GM12878 (cell line): ENCODE measurements around the gene CEACAM21. TPM values are rescaled to one million over a fixed set of nuclear protein-coding genes. Genes with fewer than 3 reads are reported as not detected.
A peak's percentile ranks its signal among the peaks of the same experiment; 100 is the strongest.

Experiments
- ATAC-seq: fragments of 200-7000 bp; cut with Tn5 transposase; 3 replicates; pipeline ENCODE4 v1.9.1; 2020; ENCODE audit warnings: mild to moderate bottlenecking, moderate library complexity
- BruUV-seq: library from RNA; stranded (reverse); fragments of 400-500 nt; replicated peaks from 2 replicates; lab custom pipeline; 2021; lab: Mats Ljungman, UMichigan
- CTCF ChIA-PET: fragments of 300-600 bp; sonication (Branson Sonifier 250); formaldehyde crosslinking; extraction: SDS; loops from one replicate; lab custom pipeline; 2021; ENCODE audit warnings: inconsistent platforms; lab: Yijun Ruan, JAX
- POLR2A ChIA-PET: fragments of 350-600 bp; formaldehyde crosslinking; extraction: SDS; loops from one replicate; lab custom pipeline; 2021; ENCODE audit warnings: inconsistent platforms; lab: Charles Lee
- RAD21 ChIA-PET: fragments of 300-600 bp; sonication (Branson Sonifier 250); formaldehyde crosslinking; loops from one replicate; lab custom pipeline; 2023; ENCODE audit warnings: antibody characterized with exemption; ENCODE audit not compliant: unreplicated experiment; lab: Charles Lee
- SMC1A ChIA-PET: fragments of 300-600 bp; sonication (Branson Sonifier 250); formaldehyde crosslinking; loops from one replicate; lab custom pipeline; 2023; ENCODE audit not compliant: unreplicated experiment, uncharacterized antibody; lab: Charles Lee
- DNase-seq: peaks from one replicate; pipeline ENCODE4 v3.0.0-alpha.2; 2011; ENCODE audit warnings: low read depth, low spot score
- FAIRE-seq: peaks from 3 replicates; lab custom pipeline; 2011; peaks lifted over from hg19 to GRCh38; lab: Jason Lieb, UNC
- H2AFZ ChIP-seq: 2 replicates; pipeline ENCODE4 v1.6.0; 2011; ENCODE audit warnings: low read depth, low read length, control low read depth; ENCODE audit not compliant: control insufficient read depth
- H3K27ac ChIP-seq: 2 replicates; pipeline ENCODE4 v1.5.1; 2011; ENCODE audit warnings: control low read depth; ENCODE audit not compliant: control insufficient read depth, insufficient read depth
- H3K27me3 ChIP-seq, 2 experiments: replicated peaks in 1 of 2; 2 replicates each; pipeline versions ENCODE4 v1.6.0 to v1.6.1; 2011; ENCODE audit warnings: low read length in 1 of 2; ENCODE audit not compliant: control insufficient read depth in 2 of 2, insufficient read depth in 2 of 2
- H3K36me3 ChIP-seq, 2 experiments: 2 replicates each; pipeline ENCODE4 v1.5.1; 2011; ENCODE audit warnings: low read length in 1 of 2; ENCODE audit not compliant: control insufficient read depth in 2 of 2, insufficient read depth in 2 of 2
- H3K4me1 ChIP-seq: 2 replicates; pipeline ENCODE4 v1.6.1; 2011; ENCODE audit warnings: mild to moderate bottlenecking, low read length, moderate library complexity, mixed read lengths; ENCODE audit not compliant: control insufficient read depth, insufficient read depth
- H3K4me2 ChIP-seq: 2 replicates; pipeline ENCODE4 v1.6.0; 2011; ENCODE audit warnings: control low read depth; ENCODE audit not compliant: control insufficient read depth, insufficient read depth
- H3K4me3 ChIP-seq: fragments of 200-600 bp; sonication (generic); 2 replicates; pipeline ENCODE4 v1.5.1; 2016
- H3K79me2 ChIP-seq: 2 replicates; pipeline ENCODE4 v1.6.0; 2011; ENCODE audit warnings: low read length; ENCODE audit not compliant: control insufficient read depth, insufficient read depth
- H3K9ac ChIP-seq: 2 replicates; pipeline ENCODE4 v1.8.0; 2011; ENCODE audit warnings: low read length, control low read depth, mixed read lengths; ENCODE audit not compliant: control insufficient read depth, insufficient read depth
- H3K9me3 ChIP-seq: replicated peaks from 3 replicates; pipeline ENCODE4 v1.5.1; 2011; ENCODE audit warnings: mild to moderate bottlenecking, low read length; ENCODE audit not compliant: control insufficient read depth, insufficient read depth
- H4K20me1 ChIP-seq: 2 replicates; pipeline ENCODE4 v1.6.0; 2011; ENCODE audit not compliant: control insufficient read depth, insufficient read depth
- CBFB ChIP-seq: IDR thresholded peaks from 2 replicates; pipeline ENCODE4 v1.6.1; 2016; ENCODE audit warnings: antibody characterized with exemption, low read depth
- EP300 ChIP-seq, 2 experiments: fragments of 150-350 bp in 1 of 2; IDR thresholded peaks; 2 replicates each; pipeline ENCODE4 v1.6.1; 2011 to 2012; ENCODE audit warnings: low read depth in 2 of 2, low read length in 2 of 2, borderline replicate concordance in 1 of 2, improper control_type of control experiment in 1 of 2, inconsistent platforms in 1 of 2; ENCODE audit not compliant: control insufficient read depth in 1 of 2
- HDAC6 ChIP-seq: fragments of 200-600 bp; sonication (generic); IDR thresholded peaks from one replicate; pipeline ENCODE4 v1.8.0; 2017; ENCODE audit warnings: antibody characterized with exemption; ENCODE audit not compliant: unreplicated experiment
- HDGF ChIP-seq: fragments of 450-650 bp; IDR thresholded peaks from 2 replicates; pipeline ENCODE4 v1.6.1; 2016; ENCODE audit warnings: antibody characterized with exemption
- IKZF2 ChIP-seq, 2 experiments: fragments of 450-650 bp; IDR thresholded peaks; 2 replicates each; pipeline ENCODE4 v1.6.1; 2017; ENCODE audit warnings: mild to moderate bottlenecking in 2 of 2, moderate library complexity in 2 of 2
- KLF5 ChIP-seq: fragments of 450-650 bp; IDR thresholded peaks from 2 replicates; pipeline ENCODE4 v1.6.1; 2014; ENCODE audit warnings: mild to moderate bottlenecking; ENCODE audit not compliant: partially characterized antibody
- POLR2A ChIP-seq: IDR thresholded peaks from 2 replicates; pipeline ENCODE4 v1.6.1; 2011; ENCODE audit warnings: low read depth, mild to moderate bottlenecking, low read length
- ZNF24 ChIP-seq: fragments of 450-650 bp; IDR thresholded peaks from 2 replicates; pipeline ENCODE4 v1.6.1; 2017; ENCODE audit warnings: antibody characterized with exemption, mild to moderate bottlenecking
- WGBS: methylation state at CpG from one replicate; pipeline ENCODE4 v1.1.6; 2016; ENCODE audit warnings: low lambda C conversion rate; ENCODE audit not compliant: insufficient replicate concordance, insufficient coverage; ENCODE audit errors: missing lambda C conversion rate; 5-methylcytosine and 5-hydroxymethylcytosine counted together
- in situ Hi-C: fragments of 300-500 bp; cut with MboI; formaldehyde crosslinking; loops from 9 replicates; pipeline ENCODE4 v1.14.3; 2018; ENCODE audit warnings: mixed read lengths
- intact Hi-C: fragments of 100-400 bp; cut with micrococcal nuclease; formaldehyde crosslinking; loops from one replicate; pipeline ENCODE4 v1.14.2; 2022; ENCODE audit not compliant: unreplicated experiment
- polyA plus RNA-seq, 11 experiments: library from polyadenylated mRNA; depleted of rRNA in 4 of 11; unstranded in 6 of 11; stranded (reverse) in 5 of 11; fragments of >200 nt; fragmentation: Nextera tagmentation in 4 of 11; fragmentation: Illumina TruSeq in 1 of 11; extraction: Ambion mirVana in 4 of 11; extraction: Trizol in 1 of 11; gene quantifications; 1 replicate in 1 of 11; 2 replicates in 10 of 11; pipeline versions ENCODE4 v1.2.1 to v1.2.3, GENCODE V29; 2011 to 2016; ENCODE audit warnings: inconsistent platforms in 2 of 11, missing spikeins in 2 of 11, low read depth in 1 of 11
- total RNA-seq, 4 experiments: library from RNA; depleted of rRNA in 3 of 4; stranded (reverse); fragments of >200 nt in 3 of 4; fragmentation: Illumina TruSeq in 1 of 4; extraction: Trizol in 1 of 4; gene quantifications; 2 replicates each; pipeline versions ENCODE4 v1.2.1 to v1.2.3, GENCODE V29; 2013 to 2021
- TF ChIP-seq, protein P1 (sequence below): fragments of 450-650 bp; IDR thresholded peaks from 2 replicates; pipeline ENCODE4 v1.6.1; 2017; ENCODE audit warnings: mild to moderate bottlenecking, low read depth, inconsistent platforms; ENCODE audit not compliant: poor library complexity, severe bottlenecking
- TF ChIP-seq, protein P2 (sequence below): IDR thresholded peaks from 2 replicates; pipeline ENCODE4 v1.6.1; 2012; ENCODE audit warnings: improper control_type of control experiment, low read depth, low read length; ENCODE audit not compliant: insufficient replicate concordance

The CEACAM21 gene
- total and polyA plus RNA-seq, 10 of the 15 experiments (the other 5 are each of a cell fraction or from before 2014, with no cell fraction given): 0.87 to 13.6 (median 8.1) TPM

DNA sequence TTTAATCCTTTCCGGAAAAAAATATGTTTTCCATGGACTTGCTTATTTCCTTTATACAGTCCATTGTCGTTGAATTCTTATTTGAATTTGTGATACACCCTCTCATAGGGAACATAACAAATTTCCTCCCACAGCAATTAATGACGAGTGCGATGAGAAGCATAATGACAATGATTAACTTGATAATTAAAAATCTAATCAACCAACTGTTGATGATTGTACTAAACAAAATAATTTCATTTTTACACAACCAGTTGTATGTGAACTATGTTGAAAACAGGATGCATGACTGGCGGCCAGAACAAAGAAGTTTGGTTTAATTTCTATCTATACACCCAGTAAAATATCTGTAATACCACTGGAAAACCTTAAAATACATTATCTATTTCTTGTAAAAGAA lies 26.1 kb upstream of the CEACAM21 start (continued):
- TF ChIP-seq, protein P1, sequence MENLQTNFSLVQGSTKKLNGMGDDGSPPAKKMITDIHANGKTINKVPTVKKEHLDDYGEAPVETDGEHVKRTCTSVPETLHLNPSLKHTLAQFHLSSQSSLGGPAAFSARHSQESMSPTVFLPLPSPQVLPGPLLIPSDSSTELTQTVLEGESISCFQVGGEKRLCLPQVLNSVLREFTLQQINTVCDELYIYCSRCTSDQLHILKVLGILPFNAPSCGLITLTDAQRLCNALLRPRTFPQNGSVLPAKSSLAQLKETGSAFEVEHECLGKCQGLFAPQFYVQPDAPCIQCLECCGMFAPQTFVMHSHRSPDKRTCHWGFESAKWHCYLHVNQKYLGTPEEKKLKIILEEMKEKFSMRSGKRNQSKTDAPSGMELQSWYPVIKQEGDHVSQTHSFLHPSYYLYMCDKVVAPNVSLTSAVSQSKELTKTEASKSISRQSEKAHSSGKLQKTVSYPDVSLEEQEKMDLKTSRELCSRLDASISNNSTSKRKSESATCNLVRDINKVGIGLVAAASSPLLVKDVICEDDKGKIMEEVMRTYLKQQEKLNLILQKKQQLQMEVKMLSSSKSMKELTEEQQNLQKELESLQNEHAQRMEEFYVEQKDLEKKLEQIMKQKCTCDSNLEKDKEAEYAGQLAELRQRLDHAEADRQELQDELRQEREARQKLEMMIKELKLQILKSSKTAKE: no peak
- TF ChIP-seq EP300 (IDR thresholded peaks at IDR 0.05; ENCODE audit: borderline replicate concordance in 1 of 2, control insufficient read depth in 1 of 2, low read depth in 2 of 2, low read length in 2 of 2): no peak
- TF ChIP-seq ZNF24: no peak

DNA sequence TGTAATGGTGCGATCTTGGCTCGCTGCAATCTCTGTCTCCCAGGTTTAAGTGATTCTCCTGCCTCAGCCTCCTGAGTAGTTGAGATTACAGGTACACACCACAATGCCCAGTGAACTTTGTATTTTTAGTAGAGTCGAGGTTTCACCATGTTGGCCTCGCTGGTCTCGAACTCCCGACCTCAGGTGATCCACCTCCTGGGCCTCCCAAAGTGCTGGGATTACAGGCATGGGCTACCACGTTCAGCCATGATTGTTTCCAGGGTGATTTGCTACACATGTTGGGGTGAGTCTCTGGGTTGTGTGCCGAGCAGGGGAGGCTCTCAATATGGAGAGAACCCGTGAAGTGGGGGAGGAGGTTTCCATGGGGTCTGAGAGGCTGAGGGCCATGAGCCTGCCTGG lies 24.8 kb upstream of the CEACAM21 start:
- Histone ChIP-seq H3K9me3 (no peaks in the 10 kb centered on the region), H4K20me1 (no peaks in the 10 kb centered on the region), H3K27ac (peak overlapping the region; percentile 96), H3K4me2 (peak overlapping the region; percentile 90), H2AFZ (peak overlapping the region; percentile 29), H3K4me1 (peaks cover 32% of the 10 kb centered on the region), H3K27me3 (no peaks in the 10 kb centered on the region), H3K4me3 (peak overlapping the region; percentile 83), H3K9ac (peak overlapping the region; percentile 95), H3K79me2 (peaks cover 50% of the 10 kb centered on the region), H3K36me3 (peaks cover 0 to 5% of the 10 kb centered on the region in 2 experiments; a peak in 1 of 4 replicates)
- ChIA-PET SMC1A (interaction anchor here (0.5 to 1.8 kb wide), 6 partner anchors 10 to 186 kb away, joined by 3 to 9 read pairs (median 3); no protein-coding TSS in a partner anchor), POLR2A (interaction anchor here (1.8 kb wide), 1 partner anchor 188 kb away, joined by 5 read pairs; the partner anchor contains the start of gene B9D2), CTCF (interaction anchor here (1.1 to 22.5 kb wide), 5 partner anchors 8 to 112 kb away, joined by 4 to 549 read pairs (median 39); partner anchors contain the start of gene DMAC2), RAD21 (interaction anchor here (1.1 to 1.2 kb wide), 2 partner anchors 10 to 102 kb away, joined by 3 to 4 read pairs; no protein-coding TSS in a partner anchor)
- peak; percentile 5; the same call in 1 of the 3 replicates for ATAC-seq
- intact Hi-C loops: no loop called here
- 60% methylated on average over 9 of the region's 9 CpGs for WGBS
- DNase-seq: no peak
- FAIRE-seq: no peak
- TF ChIP-seq KLF5 (no peak), POLR2A (peak; percentile 10; the same call in 1 of the 2 replicates), IKZF2 (IDR thresholded peaks at IDR 0.05) (peak; percentile 42 to 44; a peak in 3 of 4 replicates), HDGF (peak; percentile 74; the same call in 1 of the 2 replicates), CBFB (no peak), HDAC6 (no peak)
- TF ChIP-seq, protein P1: peak; percentile 7
- TF ChIP-seq, protein P2, sequence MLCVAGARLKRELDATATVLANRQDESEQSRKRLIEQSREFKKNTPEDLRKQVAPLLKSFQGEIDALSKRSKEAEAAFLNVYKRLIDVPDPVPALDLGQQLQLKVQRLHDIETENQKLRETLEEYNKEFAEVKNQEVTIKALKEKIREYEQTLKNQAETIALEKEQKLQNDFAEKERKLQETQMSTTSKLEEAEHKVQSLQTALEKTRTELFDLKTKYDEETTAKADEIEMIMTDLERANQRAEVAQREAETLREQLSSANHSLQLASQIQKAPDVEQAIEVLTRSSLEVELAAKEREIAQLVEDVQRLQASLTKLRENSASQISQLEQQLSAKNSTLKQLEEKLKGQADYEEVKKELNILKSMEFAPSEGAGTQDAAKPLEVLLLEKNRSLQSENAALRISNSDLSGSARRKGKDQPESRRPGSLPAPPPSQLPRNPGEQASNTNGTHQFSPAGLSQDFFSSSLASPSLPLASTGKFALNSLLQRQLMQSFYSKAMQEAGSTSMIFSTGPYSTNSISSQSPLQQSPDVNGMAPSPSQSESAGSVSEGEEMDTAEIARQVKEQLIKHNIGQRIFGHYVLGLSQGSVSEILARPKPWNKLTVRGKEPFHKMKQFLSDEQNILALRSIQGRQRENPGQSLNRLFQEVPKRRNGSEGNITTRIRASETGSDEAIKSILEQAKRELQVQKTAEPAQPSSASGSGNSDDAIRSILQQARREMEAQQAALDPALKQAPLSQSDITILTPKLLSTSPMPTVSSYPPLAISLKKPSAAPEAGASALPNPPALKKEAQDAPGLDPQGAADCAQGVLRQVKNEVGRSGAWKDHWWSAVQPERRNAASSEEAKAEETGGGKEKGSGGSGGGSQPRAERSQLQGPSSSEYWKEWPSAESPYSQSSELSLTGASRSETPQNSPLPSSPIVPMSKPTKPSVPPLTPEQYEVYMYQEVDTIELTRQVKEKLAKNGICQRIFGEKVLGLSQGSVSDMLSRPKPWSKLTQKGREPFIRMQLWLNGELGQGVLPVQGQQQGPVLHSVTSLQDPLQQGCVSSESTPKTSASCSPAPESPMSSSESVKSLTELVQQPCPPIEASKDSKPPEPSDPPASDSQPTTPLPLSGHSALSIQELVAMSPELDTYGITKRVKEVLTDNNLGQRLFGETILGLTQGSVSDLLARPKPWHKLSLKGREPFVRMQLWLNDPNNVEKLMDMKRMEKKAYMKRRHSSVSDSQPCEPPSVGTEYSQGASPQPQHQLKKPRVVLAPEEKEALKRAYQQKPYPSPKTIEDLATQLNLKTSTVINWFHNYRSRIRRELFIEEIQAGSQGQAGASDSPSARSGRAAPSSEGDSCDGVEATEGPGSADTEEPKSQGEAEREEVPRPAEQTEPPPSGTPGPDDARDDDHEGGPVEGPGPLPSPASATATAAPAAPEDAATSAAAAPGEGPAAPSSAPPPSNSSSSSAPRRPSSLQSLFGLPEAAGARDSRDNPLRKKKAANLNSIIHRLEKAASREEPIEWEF: no peak
- in situ Hi-C loops: no loop called here
- no TSS peak for BruUV-seq
